Neuronal stem cell (in vitro differentiated cells): ENCODE measurements around the gene TNFSF18. TPM values are rescaled to one million over a fixed set of nuclear protein-coding genes. Genes with fewer than 3 reads are reported as not detected.

Experiments used
- DNase-seq: peaks from one replicate; pipeline ENCODE4 v3.0.0-alpha.2; 2013; ENCODE audit warnings: low spot score
- H2AFZ ChIP-seq: one replicate; pipeline ENCODE4 v1.6.1; 2013; ENCODE audit warnings: mild to moderate bottlenecking, low read length, inconsistent platforms
- H2AK5ac ChIP-seq: 2 replicates; pipeline ENCODE4 v1.6.1; 2013; ENCODE audit warnings: low read depth, mild to moderate bottlenecking, inconsistent platforms, low read length, moderate library complexity, mixed read lengths
- H2BK120ac ChIP-seq: 2 replicates; pipeline ENCODE4 v1.6.1; 2013; ENCODE audit warnings: low read depth, mild to moderate bottlenecking, inconsistent platforms, low read length, moderate library complexity, mixed read lengths
- H2BK12ac ChIP-seq: one replicate; pipeline ENCODE4 v1.6.1; 2013; ENCODE audit warnings: low read length, inconsistent platforms
- H2BK15ac ChIP-seq: 2 replicates; pipeline ENCODE4 v1.6.1; 2013; ENCODE audit warnings: mild to moderate bottlenecking, low read length, inconsistent platforms, mixed read lengths
- H2BK5ac ChIP-seq: one replicate; pipeline ENCODE4 v1.6.1; 2013; ENCODE audit warnings: inconsistent platforms, mild to moderate bottlenecking, low read length, moderate library complexity
- H3K14ac ChIP-seq: one replicate; pipeline ENCODE4 v1.6.1; 2013; ENCODE audit warnings: low read length, inconsistent platforms
- H3K18ac ChIP-seq: 2 replicates; pipeline ENCODE4 v1.6.1; 2013; ENCODE audit warnings: low read length, inconsistent platforms
- H3K23ac ChIP-seq: 2 replicates; pipeline ENCODE4 v1.6.1; 2013; ENCODE audit warnings: low read depth, mild to moderate bottlenecking, mixed read lengths, low read length, inconsistent platforms; ENCODE audit not compliant: poor library complexity
- H3K27ac ChIP-seq: replicated peaks from 3 replicates; pipeline ENCODE4 v1.5.1; 2013; ENCODE audit warnings: low read length, inconsistent platforms
- H3K27me3 ChIP-seq, 3 experiments: 2 replicates each; pipeline ENCODE4 v1.6.1; 2013; ENCODE audit warnings: low read length in 3 of 3, mild to moderate bottlenecking in 2 of 3, inconsistent platforms in 1 of 3, low read depth in 1 of 3, mixed read lengths in 1 of 3, moderate library complexity in 1 of 3; ENCODE audit not compliant: control insufficient read depth in 3 of 3, insufficient read depth in 3 of 3
- H3K36me3 ChIP-seq, 2 donors: replicated peaks in 1 of 2; 2 replicates each; pipeline ENCODE4 v1.6.1; 2013; ENCODE audit warnings: low read length in 2 of 2; ENCODE audit not compliant: control insufficient read depth in 2 of 2, insufficient read depth in 2 of 2
- H3K4ac ChIP-seq: 2 replicates; pipeline ENCODE4 v1.6.1; 2013; ENCODE audit warnings: inconsistent platforms, mild to moderate bottlenecking, low read length, moderate library complexity
- H3K4me1 ChIP-seq, 2 donors: 1 replicate in 1 of 2; 2 replicates in 1 of 2; pipeline ENCODE4 v1.6.1; 2013; ENCODE audit warnings: low read length in 2 of 2, low read depth in 1 of 2; ENCODE audit not compliant: control insufficient read depth in 2 of 2, insufficient read depth in 1 of 2
- H3K4me2 ChIP-seq: one replicate; pipeline ENCODE4 v1.6.1; 2013; ENCODE audit warnings: mild to moderate bottlenecking, low read length, inconsistent platforms; ENCODE audit not compliant: insufficient read depth, poor library complexity, severe bottlenecking
- H3K4me3 ChIP-seq, 2 donors: 2 replicates each; pipeline ENCODE4 v1.5.1; 2013; ENCODE audit warnings: low read length in 2 of 2, mild to moderate bottlenecking in 2 of 2, inconsistent platforms in 1 of 2, moderate library complexity in 1 of 2
- H3K79me1 ChIP-seq: one replicate; pipeline ENCODE4 v1.6.1; 2013; ENCODE audit warnings: low read depth, mild to moderate bottlenecking, inconsistent platforms, low read length, moderate library complexity
- H3K9ac ChIP-seq: one replicate; pipeline ENCODE4 v1.6.1; 2013; ENCODE audit warnings: mild to moderate bottlenecking, low read depth, low read length, inconsistent platforms; ENCODE audit not compliant: poor library complexity
- H3K9me3 ChIP-seq, 2 donors: replicated peaks in 1 of 2; 2 replicates each; pipeline versions ENCODE3 to v1.6.1; 2013; ENCODE audit warnings: low read length in 2 of 2, mild to moderate bottlenecking in 2 of 2, inconsistent platforms in 1 of 2, low read depth in 1 of 2, mixed read lengths in 1 of 2, moderate library complexity in 1 of 2; ENCODE audit not compliant: control insufficient read depth in 2 of 2, insufficient read depth in 1 of 2
- H4K8ac ChIP-seq: one replicate; pipeline ENCODE4 v1.6.1; 2013; ENCODE audit warnings: low read depth, mild to moderate bottlenecking, inconsistent platforms, low read length, moderate library complexity
- H4K91ac ChIP-seq: one replicate; pipeline ENCODE4 v1.6.1; 2013; ENCODE audit warnings: low read length, low read depth, mild to moderate bottlenecking, inconsistent platforms; ENCODE audit not compliant: poor library complexity
- WGBS, 2 donors: extraction: QIAGEN DNeasy Blood & Tissue Kit; methylation state at CpG; one replicate each; pipeline ENCODE4 v1.1.7; 2013; ENCODE audit warnings: missing lambda C conversion rate in 2 of 2, mixed read lengths in 1 of 2; ENCODE audit not compliant: insufficient read length in 2 of 2, insufficient replicate concordance in 1 of 2; ENCODE audit errors: extremely low coverage in 2 of 2; 5-methylcytosine and 5-hydroxymethylcytosine counted together
- polyA plus RNA-seq, 2 experiments: library from polyadenylated mRNA; stranded (reverse); fragments of 200-250 nt; gene quantifications; one replicate each; pipeline ENCODE4 v1.2.3, GENCODE V29; 2013

The TNFSF18 gene, protein sequence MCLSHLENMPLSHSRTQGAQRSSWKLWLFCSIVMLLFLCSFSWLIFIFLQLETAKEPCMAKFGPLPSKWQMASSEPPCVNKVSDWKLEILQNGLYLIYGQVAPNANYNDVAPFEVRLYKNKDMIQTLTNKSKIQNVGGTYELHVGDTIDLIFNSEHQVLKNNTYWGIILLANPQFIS
- not detected for polyA plus RNA-seq (2013, experiment 1 of 2)
- 0.01 TPM for polyA plus RNA-seq (2013, experiment 2 of 2)

DNA sequence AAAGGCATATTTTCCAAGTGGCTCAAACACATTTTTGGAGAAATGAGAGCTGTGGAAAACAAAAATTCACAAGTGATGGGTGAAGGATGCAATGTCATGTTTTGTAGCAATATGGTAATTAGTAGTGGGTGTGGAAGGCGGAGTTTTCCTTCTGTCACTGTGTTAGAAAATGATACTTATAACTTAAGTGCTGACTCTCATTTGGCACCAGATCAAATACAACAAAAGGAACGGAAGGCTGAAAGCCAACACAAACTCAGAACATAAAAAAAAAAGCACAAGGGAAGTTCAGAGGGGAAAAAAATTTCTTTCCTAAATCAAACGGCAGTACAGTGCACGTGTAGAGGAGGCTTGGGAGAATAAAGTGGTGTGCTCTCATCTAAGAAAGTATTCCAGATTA, at the start of gene TNFSF18:
TSS of gene TNFSF18 (minus strand) at position 77 of the 400 bp plus-strand sequence. CDS start at position 32, 45 bp downstream.
- H4K91ac ChIP-seq, result no peak within 1 kb of the TSS
- no peak within 1 kb of the TSS for H2BK15ac ChIP-seq
- no peak within 1 kb of the TSS for H2BK12ac ChIP-seq
- no peak within 1 kb of the TSS for H4K8ac ChIP-seq
- no peaks in the 10 kb centered on the region for H3K9me3 ChIP-seq
- no peak within 1 kb of the TSS for H2BK5ac ChIP-seq
- no peak within 1 kb of the TSS for H3K4me3 ChIP-seq
- H3K4me2 ChIP-seq, result no peak within 1 kb of the TSS
- no peaks in the 10 kb centered on the region for H3K36me3 ChIP-seq
- no peak within 1 kb of the TSS for H3K23ac ChIP-seq
- H2AK5ac ChIP-seq, result no peak within 1 kb of the TSS
- no peak for DNase-seq
- no peaks in the 10 kb centered on the region for H3K79me1 ChIP-seq
- WGBS, 2 donors, result no CpG with 5 or more reads among the region's 4 CpGs
- H3K9ac ChIP-seq, result no peak within 1 kb of the TSS
- no peak within 1 kb of the TSS for H3K27ac ChIP-seq
- no peak within 1 kb of the TSS for H3K18ac ChIP-seq
- no peak within 1 kb of the TSS for H3K14ac ChIP-seq
- H3K27me3 ChIP-seq, result no peaks in the 10 kb centered on the region
- no peak within 1 kb of the TSS for H3K4ac ChIP-seq
- H2AFZ ChIP-seq, result no peak within 1 kb of the TSS
- H2BK120ac ChIP-seq, result no peak within 1 kb of the TSS
- no peaks in the 10 kb centered on the region for H3K4me1 ChIP-seq

DNA sequence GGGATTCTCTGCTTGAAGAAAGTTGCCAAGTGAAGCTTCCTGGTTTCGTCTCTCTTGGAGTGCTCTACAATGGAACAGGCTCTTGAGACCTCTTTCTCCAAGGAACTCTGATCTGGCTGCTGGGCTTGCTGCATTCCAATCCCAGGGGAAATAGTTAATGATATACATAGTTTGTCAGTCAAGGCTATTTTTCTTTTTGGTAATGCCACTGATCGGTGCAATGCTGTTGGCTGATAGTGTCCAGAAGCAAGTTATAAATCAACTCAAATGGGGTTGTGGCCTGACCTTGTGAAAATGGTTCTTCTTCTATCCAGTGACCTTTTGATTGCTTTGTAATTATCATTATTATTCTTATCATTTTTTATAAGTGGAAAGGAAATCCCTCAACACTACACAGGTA, 48.4 kb upstream of the TNFSF18 start:
- H2BK120ac ChIP-seq, result no peak overlapping the region
- no peak overlapping the region for H3K9ac ChIP-seq
- H3K4me1 ChIP-seq, result no peaks in the 10 kb centered on the region
- no peak overlapping the region for H3K27ac ChIP-seq
- no peak for DNase-seq
- no peaks in the 10 kb centered on the region for H3K36me3 ChIP-seq
- WGBS, 2 donors, result no CpG with 5 or more reads among the region's 2 CpGs
- H3K23ac ChIP-seq, result no peak overlapping the region
- H3K14ac ChIP-seq, result no peak overlapping the region
- H2AK5ac ChIP-seq, result no peak overlapping the region
- no peak overlapping the region for H2AFZ ChIP-seq
- H2BK15ac ChIP-seq, result no peak overlapping the region
- H2BK5ac ChIP-seq, result no peak overlapping the region
- peaks cover 2% of the 10 kb centered on the region for H3K79me1 ChIP-seq
- peaks cover 0 to 4% of the 10 kb centered on the region in 2 donors for H3K9me3 ChIP-seq
- no peak overlapping the region for H3K4ac ChIP-seq
- H3K18ac ChIP-seq, result no peak overlapping the region
- H3K4me2 ChIP-seq, result no peak overlapping the region
- H3K27me3 ChIP-seq, result no peaks in the 10 kb centered on the region
- no peak overlapping the region for H3K4me3 ChIP-seq
- H4K91ac ChIP-seq, result no peak overlapping the region
- no peak overlapping the region for H2BK12ac ChIP-seq
- H4K8ac ChIP-seq, result no peak overlapping the region

DNA sequence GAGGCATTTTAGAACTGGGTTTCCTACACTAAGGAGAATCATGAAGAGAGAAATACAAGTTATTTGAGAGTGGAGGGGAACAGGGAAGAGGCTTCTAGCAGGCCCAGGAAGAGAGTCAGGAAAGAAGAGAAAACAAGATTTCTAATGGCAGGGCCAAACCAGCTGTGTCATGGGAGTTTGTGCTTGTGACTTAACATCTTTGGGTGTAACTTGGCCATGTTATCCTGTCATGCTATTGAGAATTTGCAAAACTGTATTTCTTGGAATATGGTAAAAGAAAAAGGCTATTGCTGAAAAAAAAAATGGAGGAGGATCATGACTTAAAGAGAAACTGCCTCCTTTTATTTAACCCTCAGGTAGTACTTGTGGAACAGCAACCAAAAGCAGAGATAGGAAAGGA, 47.4 kb upstream of the TNFSF18 start:
- Histone ChIP-seq H4K91ac (no peak overlapping the region), H2BK120ac (no peak overlapping the region), H4K8ac (no peak overlapping the region), H3K4ac (no peak overlapping the region), H2BK5ac (no peak overlapping the region), H2AFZ (no peak overlapping the region), H3K9me3 (peaks cover 0 to under 1% of the 10 kb centered on the region in 2 donors), H2BK12ac (no peak overlapping the region), H3K79me1 (peaks cover 2% of the 10 kb centered on the region), H2AK5ac (no peak overlapping the region), H3K4me3 (no peak overlapping the region), H3K4me2 (no peak overlapping the region), H3K23ac (no peak overlapping the region), H2BK15ac (no peak overlapping the region), H3K27ac (no peak overlapping the region), H3K18ac (no peak overlapping the region), H3K14ac (no peak overlapping the region), H3K4me1 (no peaks in the 10 kb centered on the region), H3K27me3 (no peaks in the 10 kb centered on the region), H3K9ac (no peak overlapping the region), H3K36me3 (no peaks in the 10 kb centered on the region)
- DNase-seq, result no peak

DNA sequence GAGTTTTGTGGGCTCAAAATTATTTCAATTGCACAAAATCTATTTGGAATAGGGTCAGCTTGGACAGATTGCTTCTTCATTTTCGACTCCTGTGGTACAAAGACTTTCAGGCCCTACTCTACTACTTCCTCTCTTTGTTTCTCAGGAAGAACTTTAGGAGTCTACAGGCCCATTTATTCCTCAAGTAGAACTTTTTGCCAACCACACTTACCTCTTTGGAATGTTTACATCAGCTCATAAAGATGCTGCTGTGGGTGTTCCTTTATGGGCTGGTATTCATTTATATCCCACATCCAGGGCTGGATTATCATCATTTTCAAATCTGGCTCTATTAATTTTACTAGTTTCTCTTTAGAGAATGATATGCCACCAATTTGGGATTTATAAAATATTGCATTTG, 46.3 kb upstream of the TNFSF18 start:
- Histone ChIP-seq H3K27me3 (no peaks in the 10 kb centered on the region), H3K18ac (no peak overlapping the region), H3K23ac (no peak overlapping the region), H3K14ac (no peak overlapping the region), H3K27ac (no peak overlapping the region), H2AFZ (no peak overlapping the region), H4K8ac (no peak overlapping the region), H2BK5ac (no peak overlapping the region), H3K4ac (no peak overlapping the region), H3K9ac (no peak overlapping the region), H2AK5ac (no peak overlapping the region), H3K4me3 (no peak overlapping the region), H3K4me2 (no peak overlapping the region), H2BK15ac (no peak overlapping the region), H2BK12ac (no peak overlapping the region), H3K9me3 (no peaks in the 10 kb centered on the region), H3K79me1 (peaks cover 2% of the 10 kb centered on the region), H2BK120ac (no peak overlapping the region), H3K4me1 (no peaks in the 10 kb centered on the region), H4K91ac (no peak overlapping the region), H3K36me3 (no peaks in the 10 kb centered on the region)
- DNase-seq, result no peak
- no CpG with 5 or more reads among the region's 1 CpG for WGBS, 2 donors
